Erythroblast (primary cell): Measurements from ENCODE around the gene CHCHD3.

ENCODE experiments used
- GATA1 ChIP-seq: IDR thresholded peaks from 2 replicates; pipeline ENCODE4 v1.6.1; 2011; ENCODE audit warnings: low read depth, mild to moderate bottlenecking, control low read depth, low read length, moderate library complexity
- POLR2A ChIP-seq: IDR thresholded peaks from 2 replicates; pipeline ENCODE4 v1.6.1; 2011; ENCODE audit warnings: mild to moderate bottlenecking, low read length

DNA sequence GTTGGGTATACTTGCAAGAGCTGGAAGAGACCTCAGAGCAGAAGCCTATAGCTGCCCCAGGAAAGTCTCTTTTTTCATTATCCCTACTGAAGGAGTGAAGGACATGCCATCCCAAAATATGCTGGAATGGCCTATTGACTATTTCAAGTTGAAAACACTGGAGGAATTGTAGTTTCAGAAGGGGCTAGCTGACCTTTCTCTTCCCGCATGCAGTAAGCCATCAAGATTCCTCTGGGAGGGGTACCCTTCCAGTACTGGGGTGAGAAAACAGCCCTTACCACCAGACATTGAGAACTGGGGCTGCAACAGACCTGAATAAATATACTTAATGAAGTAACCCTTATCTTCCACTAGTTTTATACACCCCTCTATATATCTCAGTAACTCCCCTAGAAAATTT lies 41.7 kb downstream of the CHCHD3 start:
- no peak for TF ChIP-seq POLR2A
- TF ChIP-seq GATA1 = no peak
